Subcutaneous adipose tissue (tissue), 4 donors: Measurements from ENCODE around the gene BPIFB1. TPM values are rescaled to one million over a fixed set of nuclear protein-coding genes. Genes with fewer than 3 reads are reported as not detected.

Experiments
- CTCF ChIP-seq: fragments of 450-650 bp; IDR thresholded peaks from one replicate; pipeline ENCODE4 v1.5.1; 2016; ENCODE audit warnings: low read depth, mild to moderate bottlenecking, control low read depth, antibody characterized with exemption, moderate library complexity
- total RNA-seq, 4 donors: library from RNA; depleted of rRNA; stranded (reverse); fragments of >200 nt; gene quantifications; one replicate each; pipeline ENCODE4 v1.1.0, GENCODE V29; 2016

The BPIFB1 gene
- total RNA-seq, 4 donors from 2014 or later, result not detected

DNA sequence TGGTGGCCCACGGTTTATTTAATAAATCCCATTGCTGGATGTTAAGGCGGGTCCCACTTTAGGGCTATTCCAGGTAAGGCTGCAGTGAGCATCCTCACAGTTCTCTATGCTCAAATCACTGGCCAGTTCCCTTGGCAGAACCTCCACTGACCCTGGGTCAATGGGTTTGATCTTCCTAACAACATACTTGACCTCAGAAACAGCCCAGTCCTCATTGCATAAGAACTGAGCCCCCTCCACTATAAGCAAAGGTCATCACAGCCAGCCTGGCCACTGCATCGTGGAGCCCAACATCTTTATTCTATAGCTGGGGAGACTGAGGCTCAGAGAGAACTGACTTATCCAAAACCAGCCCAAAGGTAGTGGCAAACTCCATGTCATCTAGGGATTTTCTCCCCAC, 4.3 kb upstream of the BPIFB1 start:
- no peak for TF ChIP-seq CTCF

- TF ChIP-seq CTCF, result no peak
Measured at GRCh38 chr20:33279261-33279910, 3.6 kb upstream of the BPIFB1 start.

- TF ChIP-seq CTCF, result no peak
Measured at GRCh38 chr20:33280000-33280680, 2.9 kb upstream of the BPIFB1 start.

DNA sequence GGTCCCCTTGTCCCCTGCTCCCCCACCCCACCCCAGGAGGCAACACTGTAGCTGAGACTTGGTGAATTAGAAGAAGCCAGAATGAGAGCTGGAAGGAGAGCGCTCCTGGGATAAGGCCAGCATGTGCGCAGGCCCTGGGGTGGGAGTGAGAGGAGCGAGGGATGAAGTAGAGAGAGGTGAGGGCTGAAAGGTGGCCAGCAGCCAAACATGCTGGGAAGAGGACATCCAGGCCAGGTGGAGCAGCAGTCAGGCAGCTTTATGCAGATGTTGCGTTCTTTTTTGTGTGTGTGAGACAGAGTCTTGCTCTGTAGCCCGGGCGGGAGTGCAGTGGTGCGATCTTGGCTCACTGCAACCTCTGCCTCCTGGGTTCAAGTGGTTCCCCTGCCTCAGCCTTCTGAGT, 2.2 kb upstream of the BPIFB1 start:
- TF ChIP-seq CTCF, result no peak

DNA sequence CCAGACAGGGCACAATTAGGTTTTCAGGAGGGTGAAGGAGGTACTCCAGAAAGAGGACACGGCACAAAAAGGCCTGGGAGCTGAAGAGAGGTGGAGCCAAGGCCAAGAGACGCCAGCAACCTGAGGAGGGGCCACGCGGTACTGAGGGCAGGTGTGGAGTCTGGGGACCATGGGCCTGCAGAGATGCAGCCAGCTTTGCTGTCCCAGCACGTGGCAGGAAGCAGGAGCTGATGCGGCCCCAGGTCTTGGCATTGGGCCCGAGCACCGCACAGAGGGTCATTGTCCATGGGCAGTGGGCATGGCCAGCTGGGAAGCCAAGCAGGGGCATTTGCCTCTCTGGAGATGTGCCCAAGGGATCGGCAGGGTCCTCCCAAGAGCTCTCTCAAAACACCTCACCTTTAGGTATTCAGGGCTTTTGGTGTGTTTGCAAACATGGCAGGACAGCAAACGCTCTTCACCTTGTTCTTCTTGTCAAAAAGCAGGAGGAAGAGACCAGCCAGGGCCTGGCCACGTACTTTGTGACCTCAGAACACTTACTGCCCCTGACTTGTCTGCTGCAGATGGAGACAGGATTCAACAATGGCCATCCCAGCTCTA, 1.4 kb upstream of the BPIFB1 start:
- no peak for TF ChIP-seq CTCF

DNA sequence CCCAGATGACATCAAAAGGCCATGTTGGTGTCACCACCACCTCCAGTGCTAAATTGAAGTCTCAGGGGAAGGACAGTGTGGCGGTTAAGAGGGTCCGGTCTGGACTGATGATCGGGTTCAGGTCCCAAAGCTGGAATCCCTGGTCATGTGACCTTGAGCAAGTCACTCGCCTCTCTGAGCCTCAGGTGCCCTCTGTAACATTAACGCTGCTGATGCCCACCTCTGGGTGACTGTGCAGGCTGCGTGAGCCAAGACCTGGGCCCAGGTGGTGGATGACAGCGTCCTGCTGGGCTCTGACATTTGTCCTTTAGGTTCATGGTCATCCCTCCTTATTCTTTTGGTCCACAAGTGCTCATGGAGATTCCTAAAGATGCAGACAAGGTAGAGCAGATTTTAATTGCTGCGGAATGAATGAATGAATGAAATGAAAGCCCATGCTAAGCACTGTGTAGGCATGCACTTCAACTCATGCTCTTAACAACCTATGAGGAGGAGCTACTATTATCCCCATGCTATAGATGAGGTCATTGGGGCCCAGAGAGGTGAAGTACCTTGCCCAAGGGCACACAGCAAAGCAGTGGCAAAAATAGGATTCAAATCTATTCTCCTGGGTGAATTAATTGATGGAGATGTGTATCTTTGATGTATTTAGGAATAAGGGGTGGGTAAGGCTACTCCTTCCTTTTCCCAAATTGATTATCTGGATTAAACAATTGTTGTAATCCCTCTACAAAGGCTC, 649 bp upstream of the BPIFB1 start:
- no peak for TF ChIP-seq CTCF

- no peak for TF ChIP-seq CTCF
Measured at GRCh38 chr20:33284284-33284683, 1.3 kb downstream of the BPIFB1 start.
